NCI-H187 treated with DMSO at 0.1 percent for 48 hours (cell line): Measurements from ENCODE around the gene CGRRF1.

Experiments
- DNase-seq: peaks from one replicate; lab custom pipeline; 2025; lab: John Stamatoyannopoulos, UW

CGRRF1 gene

DNA sequence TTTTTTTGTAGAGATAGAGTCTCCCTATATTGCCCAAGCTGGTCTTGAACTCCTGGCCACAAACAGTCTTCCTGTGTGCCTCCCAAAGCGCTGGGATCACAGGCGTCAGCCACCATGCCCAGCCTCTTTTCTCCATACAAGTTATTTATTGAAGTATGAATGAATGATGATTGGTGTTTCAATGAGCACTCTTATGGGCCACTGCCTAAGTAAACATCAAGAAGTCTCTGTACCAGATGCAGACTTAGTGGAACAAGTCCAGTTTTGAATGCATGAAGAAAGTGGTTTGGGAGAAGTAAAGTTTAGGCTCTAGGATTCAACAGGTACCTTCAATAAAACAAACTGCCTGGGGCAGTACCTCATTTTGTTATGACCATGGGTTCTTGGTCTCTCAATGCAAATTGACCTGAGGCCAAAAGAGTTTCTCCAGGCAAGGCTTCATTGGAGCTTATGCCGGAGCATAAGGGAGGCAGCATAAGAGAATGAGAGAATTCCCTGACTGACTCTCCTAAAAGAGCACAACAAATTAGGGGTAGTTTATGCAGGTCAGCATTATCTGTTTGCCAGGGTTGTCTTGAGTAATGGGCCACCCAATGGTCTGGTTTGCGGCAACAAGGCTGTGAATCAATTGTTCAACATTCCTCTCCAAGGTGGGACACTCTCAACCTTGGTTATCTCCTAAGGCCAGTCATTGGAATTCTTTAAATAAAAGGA lies 19.8 kb upstream of the CGRRF1 start:
- DNase-seq = no peak

DNA sequence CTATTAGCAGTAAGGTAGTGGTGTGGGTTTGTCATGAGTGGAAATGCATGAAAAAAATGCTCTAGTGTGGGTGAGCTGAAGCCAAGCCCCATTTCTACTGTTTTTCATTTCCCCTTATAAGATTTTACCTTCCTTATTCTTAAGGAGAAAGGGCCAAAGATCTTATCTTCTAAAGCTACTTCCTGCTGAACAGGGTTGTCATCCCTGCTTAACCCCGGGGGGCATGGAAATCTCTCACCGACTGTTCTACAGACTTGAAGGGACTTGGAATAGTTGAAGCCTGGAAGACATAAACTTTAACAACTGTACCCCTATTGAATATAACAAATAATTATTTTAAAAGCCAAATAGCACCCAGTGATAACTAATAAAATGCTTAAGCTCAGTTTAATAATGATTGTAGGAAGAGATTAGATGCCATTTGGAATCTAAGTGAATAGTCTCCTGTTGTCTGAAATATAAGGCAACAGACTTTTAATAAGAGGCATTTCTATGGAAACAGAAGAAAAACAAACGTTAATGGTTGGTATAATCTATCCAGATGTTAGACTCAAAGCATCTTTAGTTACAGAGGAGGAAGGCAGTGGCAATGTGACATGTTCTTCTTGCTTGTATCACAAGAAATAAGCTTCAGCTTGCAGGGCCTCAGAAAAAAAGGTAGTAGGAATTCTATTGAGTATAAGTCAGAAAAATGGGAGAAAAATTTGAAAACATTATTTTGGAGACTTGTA lies 19.1 kb upstream of the CGRRF1 start:
- no peak for DNase-seq

DNA sequence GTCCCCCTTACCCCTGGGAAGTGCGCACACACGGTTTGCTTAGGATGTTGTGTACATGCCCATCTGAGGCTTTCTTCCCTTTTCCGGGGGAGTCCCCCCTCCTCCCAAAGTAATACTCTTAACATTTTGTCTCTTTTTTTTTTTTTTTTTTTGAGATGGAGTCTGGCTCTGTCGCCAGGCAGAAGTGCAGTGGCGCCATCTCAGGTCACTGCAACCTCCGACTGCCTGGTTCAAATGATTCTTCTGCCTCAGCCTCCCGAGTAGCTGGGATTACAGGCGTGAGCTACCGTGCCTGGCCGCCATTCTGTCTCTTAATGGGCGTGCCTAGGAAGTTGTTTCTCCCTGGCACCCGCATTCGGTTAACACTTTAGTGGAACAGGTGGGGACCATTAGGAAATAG lies 16.4 kb upstream of the CGRRF1 start:
- no peak for DNase-seq

DNA sequence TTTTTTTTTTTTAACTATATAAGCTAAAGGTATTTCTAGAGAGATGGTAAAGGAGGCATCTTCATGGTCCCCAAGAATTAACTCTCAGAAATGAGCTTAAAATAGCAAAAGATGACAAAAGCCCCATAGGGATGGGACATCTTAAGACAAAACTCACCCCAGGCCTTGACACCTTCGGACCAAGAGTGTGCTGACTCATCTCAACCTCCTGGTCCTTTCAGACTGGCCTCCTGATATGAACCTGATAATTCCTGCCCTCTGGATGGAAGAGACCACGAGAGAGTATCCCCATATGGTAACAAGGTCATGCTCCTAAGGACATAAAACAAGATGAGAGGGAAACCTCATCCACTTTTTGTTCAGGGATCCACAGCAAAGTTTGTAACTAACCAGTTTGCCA lies 12.5 kb upstream of the CGRRF1 start:
- DNase-seq = no peak

DNA sequence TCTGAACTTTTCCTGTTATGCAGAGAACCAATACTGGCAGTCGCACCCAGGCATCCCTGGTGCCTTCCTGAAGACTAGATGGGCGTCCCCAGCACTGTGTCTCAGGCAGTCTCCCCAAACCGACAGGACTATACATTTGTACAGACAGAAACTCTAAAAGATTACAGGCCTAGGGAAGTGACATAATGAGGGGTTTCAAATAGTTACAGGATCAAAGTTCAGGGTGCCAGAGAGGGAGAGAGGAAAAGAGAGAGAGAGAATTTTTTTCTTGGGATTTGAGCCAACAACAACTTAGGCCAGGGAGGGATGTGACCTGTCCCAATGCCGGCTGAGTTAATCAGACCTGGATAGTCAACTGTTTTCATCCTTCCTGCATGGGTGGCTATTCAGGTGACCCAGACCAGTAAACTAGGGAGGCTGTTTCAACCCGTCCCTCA lies 11.6 kb upstream of the CGRRF1 start:
- no peak for DNase-seq

DNA sequence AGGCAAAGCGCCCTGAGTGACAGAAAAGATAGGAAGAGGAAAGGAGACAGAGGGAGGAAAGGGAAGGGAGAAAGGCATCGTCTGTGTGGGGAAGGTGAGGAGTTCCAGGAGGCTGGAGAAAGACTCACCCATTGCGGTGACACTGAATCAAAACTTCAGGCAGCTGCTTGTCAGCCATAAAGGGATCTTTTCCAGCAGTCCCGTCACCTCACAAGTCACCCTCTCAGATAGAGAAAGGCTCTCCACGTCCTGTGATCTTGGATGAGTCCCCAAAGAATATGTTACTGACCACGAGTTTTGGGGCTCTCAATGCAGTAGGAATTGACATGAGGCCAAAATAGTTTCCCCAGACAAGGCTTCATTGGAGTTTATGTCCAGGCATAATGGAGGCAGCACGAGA lies 11.1 kb upstream of the CGRRF1 start:
- no peak for DNase-seq

DNA sequence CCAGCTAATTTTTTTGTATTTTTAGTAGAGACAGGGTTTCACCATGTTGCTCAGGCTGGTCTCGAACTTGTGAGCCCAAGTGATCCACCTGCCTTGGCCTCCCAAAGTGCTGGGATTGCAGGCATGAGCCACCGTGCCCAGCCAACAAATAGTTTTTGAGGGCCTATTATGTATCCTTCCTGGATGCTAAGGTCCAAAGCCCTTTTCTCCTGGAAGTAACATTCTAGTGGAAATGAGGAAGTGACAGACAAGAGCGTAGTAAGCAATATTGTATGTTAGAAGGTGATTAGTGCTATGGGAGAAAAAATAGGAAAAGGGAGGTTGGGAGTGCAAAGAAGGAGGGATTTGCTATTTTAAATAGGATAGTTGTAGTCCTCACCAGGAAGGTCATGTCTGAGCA lies 9.0 kb upstream of the CGRRF1 start:
- no peak for DNase-seq

DNA sequence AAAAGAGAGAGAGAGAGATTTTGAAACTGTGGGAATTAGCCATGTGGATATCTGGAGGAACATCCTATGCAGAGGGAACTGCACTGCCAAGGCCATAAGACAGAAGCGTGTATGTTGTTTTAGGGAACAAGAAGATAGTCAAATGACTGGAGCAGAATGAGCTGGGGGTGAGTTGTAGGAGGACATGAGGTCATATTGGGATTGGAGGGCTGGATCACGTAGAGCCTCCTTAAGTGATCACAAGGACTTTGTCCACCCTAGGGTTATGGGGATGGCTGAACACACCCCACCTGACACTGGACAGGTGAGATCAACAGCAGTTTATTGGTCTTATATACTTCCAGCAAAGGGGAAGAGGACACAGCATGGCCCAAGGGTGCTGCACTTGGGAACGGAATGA lies 8.2 kb upstream of the CGRRF1 start:
- no peak for DNase-seq

DNA sequence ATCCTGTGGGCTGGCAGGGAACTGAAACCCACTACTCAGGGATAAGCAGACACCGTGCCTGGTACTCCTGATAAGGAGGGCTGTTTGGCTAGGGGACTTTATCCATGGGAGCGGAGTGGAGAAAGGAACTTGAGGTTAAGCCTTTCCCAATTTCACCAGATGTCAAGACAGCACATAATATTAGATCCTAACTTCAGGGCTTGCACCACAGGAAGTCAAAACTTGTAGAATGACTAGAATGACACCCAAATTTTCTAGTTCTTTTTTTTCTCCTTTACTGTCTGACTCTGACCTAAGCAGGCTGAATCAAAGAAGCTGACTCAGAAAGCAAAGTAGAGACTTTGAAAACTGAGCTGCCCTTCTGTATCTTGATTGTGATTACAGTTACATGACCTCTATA lies 7.1 kb upstream of the CGRRF1 start:
- DNase-seq = no peak

DNA sequence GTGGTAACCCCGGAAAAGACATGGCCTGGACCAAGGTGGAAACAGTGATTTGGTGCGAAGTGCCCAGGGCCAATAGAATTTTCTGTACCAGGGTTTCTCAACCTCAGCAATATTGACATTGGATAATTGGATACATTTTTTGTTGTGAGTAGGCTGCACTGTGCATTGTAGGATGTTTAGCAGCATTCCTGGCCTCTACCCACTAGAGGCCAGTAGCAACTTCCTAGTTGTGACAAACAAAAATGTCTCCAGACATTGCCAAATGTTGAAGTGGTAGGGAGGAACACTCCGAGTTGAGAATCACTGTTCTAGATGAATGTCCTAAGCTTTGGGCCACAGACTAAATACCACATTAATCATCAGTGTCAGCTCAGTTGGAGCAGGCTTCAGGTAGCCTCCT lies 6.2 kb upstream of the CGRRF1 start:
- DNase-seq = no peak

DNA sequence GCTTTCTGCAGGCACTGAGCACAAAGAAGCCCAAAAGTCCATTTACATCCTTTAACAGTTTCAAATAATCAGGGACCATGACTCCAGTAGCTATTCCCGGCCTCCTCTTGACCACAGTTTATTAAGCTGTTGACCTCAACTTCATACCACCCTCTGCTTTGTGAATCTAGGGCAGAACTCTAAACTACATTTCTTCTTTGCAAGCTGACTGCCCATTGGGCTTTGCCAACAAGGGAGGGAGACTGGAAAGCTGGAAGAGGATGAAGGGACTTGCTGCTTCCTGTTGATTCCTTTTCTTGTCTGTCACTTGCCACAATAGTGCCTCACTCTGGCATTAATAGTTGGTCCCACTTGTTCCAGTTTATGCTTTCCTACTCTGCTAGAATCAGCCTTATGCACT lies 2.7 kb downstream of the CGRRF1 start:
- no peak for DNase-seq

DNA sequence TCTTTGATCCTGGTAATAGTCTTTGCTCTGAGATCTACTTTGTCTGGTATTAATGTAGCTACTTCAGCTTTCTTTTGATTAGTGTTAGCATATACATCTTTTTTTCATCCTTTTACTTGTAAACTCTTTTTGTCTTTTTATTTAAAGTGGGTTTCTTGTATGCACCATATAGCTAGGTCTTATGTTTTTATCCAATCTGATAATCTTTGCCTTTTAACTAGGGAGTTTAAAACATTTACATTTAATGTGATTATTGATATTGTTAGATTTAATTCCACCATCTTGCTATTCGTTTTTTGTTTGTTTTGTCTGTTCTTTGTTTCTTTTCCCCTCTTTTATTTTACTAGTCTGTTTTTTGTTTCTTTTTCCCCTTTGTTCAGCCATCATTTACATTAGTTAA lies 6.0 kb downstream of the CGRRF1 start:
- DNase-seq = no peak

DNA sequence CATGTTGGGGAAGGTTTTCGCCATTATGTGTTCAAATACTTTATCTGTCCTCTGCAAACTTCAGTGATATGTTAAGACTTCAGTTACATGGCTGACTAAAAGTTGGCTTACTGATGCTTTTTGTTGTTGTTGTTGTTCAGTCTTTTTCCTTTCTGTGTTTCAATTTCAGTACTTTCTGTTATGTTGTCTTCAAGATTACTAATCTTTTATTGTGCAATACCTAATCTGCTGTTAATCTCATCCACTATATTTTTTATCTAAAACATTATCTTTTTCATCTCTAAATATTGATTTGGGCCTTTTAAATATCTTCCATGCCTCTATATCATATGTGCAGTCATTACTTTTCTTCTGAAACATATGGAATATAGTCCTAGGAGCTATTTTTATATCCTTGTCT lies 7.0 kb downstream of the CGRRF1 start:
- no peak for DNase-seq

DNA sequence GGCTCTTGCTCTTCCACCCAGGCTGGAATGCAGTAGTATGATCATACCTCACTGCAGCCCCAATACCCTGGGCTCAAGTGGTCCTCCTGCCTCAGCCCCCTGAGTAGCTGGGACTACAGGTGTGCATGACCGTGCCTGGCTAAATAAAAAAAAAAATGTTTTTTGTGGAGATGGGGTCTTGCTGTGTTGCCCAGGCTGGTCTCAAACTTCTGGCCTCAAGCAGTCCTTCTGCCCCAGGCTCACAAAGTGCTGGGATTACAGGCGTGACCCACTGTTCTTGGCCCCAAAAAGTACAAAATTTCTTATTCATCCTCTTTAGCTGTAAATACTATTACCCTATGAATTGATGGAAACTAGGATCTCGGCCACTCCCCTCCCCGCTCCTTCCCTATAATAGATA lies 14.7 kb downstream of the CGRRF1 start:
- no peak for DNase-seq

DNA sequence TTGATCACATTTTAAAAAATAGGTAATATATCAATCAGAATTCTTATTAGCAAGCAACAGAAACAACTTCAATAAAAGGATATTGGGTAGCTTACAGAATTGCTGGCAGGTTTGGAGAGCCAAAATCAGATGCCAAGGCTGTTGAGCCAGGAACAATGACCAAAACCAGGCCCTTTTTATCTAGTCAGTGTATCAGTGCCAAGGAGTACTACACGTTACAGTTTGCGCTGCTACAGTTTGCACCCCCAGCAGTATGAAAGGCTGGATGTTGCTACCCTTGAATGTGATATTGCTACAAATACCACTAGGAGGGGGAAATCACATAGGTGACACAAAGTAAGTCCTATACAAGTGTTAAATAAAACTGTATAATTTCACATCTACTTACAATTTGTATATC lies 19.3 kb downstream of the CGRRF1 start:
- no peak for DNase-seq

DNA sequence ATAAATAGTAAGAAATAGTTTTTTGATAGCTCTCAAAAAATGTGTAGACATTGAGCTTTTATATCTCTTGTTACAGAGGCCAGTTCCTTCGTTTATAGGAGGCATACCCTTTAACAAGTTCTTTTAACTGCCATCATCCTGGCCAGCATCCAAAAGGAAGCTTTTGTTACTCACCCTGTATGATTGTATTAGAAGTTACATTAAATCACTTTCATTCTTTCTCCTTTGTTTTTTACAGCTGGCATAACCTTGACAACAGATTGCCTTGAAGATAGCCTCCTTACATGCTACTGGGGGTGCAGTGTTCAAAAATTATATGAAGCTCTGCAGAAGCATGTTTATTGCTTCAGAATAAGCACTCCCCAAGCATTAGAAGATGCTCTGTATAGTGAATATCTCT lies 20.1 kb downstream of the CGRRF1 start:
- no peak for DNase-seq

DNA sequence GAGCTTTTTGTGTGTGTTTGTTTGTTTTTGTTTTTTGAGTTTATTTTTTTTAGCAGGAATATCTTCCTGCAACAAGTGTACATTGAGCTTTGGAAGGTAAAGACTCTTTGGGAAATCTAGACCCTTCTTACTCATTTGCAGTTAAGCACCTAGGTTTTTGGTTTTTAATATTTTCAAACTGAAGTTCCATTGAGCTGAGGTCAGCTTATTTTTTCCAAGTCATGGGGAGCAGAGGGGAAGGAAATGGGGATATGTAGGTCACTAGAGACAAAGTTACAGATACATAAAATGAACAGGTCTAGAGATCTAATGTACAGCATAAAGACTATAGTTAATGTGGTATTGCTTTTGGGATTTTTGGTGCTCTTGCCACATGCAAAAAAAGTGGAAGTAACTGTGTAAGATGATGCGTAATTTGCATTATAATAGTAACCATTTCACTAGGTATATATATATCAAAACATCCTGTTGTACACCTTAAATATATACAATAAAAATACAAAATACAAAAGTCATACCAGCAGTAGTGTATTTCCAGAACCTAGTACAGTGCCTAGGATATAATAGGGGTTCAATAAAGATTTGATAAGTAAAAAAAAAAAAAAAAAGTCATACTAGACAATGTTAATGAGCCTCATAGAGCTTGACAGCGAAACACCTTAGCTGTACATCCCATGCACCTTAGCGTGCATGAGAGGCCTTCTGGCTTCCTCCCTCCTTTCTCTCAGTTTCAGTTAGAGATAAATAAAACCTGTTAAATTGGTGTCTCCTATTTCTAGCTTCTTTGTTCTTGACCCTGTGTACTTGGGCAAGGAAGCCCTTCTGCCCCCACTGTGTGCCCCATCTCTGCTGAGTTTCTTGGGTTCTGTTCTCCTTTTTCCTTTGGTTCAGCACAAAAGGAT lies 22.7 kb downstream of the CGRRF1 start:
- no peak for DNase-seq

DNA sequence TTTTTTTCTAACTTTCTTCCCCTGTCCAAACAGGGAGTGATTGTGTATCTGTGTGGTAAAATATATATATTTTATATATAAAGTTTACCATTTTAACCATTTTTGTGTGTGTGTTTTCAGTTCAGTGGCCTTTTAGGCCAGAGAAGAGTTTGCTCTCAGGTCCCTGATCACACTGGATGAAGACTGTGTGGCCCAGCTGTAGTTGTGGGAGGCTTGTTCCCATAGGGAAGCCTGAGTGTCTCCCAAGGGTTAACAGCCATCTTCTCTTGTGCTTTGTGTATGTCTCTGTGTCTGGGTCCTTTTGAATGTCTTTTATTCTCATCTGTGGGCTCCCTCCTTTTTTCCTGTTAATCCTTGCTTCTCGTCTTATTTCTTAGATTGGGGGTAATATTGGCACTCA lies 23.4 kb downstream of the CGRRF1 start:
- DNase-seq = no peak

DNA sequence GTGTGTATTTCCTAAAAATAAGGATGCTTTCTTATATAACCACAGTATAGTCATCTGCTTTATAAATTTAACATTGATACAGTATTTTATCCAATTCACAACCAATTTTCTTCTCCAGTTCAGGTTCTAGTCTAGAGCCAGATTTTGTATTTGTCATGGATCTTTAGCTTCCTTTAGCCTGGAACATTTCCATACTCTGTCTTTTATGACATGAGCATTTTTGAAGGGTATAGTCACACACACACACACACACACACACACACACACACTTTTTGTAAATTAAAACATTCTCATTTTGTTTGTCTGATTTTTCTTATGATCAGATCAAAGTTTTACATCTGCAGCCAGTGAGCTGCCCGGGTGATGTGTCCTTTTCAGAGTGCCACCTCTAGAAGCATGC lies 25.4 kb downstream of the CGRRF1 start:
- DNase-seq = no peak

DNA sequence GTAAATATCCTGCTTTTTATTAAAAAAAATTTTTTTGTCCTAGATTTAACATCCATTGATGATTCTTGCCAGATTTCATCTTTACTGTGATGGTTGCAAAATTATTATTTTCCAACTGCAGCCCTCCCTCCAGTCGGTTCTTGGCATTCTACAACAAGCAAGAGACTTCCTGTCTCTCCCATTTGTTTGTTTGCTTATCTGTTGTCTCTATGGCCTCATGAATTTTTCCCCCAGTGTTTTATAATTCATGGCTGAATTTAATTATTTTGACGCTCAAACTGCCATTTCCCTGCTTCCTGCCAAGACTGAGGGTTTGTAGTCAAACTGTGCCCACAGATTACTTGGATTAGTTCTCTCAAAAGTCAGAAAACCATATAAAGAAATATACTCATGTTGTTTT lies 25.9 kb downstream of the CGRRF1 start:
- no peak for DNase-seq

DNA sequence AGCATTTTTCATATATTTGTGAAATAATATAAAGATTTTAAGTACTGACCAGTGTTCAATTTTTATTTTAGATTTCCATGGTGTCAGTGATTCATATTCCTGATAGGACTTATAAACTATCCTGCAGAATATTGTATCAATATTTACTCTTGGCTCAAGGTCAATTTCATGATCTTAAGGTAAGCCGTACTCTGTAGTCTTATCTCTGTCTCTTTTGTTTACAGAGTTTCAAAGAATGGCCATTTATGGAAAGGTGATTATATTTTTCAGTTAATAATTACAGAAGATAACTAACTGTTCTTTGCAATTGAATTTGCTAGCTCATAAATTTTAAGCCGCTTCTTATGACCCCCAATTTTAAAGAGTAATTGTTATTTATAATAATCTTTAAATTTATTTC lies 27.9 kb downstream of the CGRRF1 start:
- no peak for DNase-seq

DNA sequence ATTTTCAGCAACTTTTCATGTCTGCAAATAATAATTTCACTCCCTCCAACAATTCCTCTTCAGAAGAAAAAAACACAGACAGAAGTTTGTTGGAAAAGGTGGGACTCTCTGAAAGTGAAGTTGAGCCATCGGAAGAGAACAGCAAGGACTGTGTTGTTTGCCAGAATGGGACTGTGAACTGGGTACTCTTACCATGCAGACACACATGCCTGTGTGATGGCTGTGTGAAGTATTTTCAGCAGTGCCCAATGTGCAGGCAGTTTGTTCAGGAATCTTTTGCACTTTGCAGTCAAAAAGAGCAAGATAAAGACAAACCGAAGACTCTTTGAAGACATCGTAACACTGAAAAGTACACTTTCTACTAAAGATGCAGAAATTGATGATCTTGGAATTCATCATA lies 28.3 kb downstream of the CGRRF1 start:
- no peak for DNase-seq

DNA sequence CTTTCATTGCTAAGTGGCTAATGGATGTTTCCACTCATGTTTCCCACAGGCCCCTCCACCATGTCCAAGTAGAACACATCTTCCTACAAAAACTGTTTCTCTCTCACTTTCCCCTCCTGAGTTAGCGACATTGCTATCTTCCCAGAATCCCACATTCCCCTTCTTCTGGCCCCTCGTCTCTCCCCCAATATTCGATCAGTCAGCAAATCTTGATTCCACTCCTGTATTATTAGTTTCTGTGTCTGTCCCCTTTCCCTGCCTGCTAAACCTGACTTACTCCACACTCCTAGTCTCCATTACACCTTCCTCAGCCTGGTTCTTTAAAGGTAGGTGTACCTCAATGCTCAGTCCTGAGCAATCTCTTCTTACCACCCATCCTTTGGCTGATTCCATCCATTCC lies 37.9 kb downstream of the CGRRF1 start:
- DNase-seq = no peak
